ENCODE measurements around the gene IQSEC1. TPM values are rescaled to one million over a fixed set of nuclear protein-coding genes. Genes with fewer than 3 reads are reported as not detected.

Gene IQSEC1
- total and polyA plus RNA-seq, 2 of the 8 experiments (the other 6 are each of a cell fraction or from before 2014, with no cell fraction given) = 6.8 to 28.8 TPM

DNA sequence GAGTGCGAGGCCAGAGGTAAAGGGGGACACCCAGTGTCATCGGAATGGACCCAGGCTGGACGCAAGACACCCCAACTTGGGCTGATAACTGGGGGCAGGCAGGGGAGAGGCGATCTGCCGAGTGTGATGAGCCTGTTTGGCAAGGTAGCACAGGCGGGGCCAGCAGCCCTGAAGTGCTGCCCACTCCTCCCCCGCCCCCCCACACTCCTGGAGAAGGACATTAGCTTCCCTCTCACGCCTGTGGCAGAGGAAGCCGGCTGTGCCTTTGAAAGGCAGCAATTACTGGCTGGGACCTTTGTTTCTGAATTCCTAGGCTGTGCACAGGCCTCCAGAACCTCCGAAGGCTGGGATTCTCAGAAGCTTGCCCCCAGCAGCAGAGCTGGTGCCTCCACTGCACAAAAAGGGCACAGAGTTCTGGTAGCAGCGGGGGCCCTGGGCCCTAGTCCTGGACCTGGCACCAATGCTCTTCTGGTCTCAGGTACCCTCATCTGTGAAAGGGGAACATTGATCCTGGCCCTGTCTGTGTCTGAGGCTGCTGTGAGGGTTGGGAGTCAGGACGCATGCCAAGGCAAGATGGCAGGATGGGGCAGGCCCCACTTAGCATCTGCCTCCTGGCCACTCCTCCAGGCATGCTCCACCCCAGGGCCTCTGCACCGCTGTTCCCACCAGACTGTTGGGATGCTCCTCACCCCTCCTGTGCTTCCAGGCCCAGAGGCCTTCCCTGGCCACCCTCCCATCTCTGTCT is 28.6 kb downstream of the IQSEC1 start:
- Histone ChIP-seq H2AFZ (ENCODE audit: low read length) (no peak overlapping the region), H3K36me3 (ENCODE audit: control insufficient read depth in 2 of 4, insufficient read depth in 4 of 4, low read length in 3 of 4) (no peaks in the 10 kb centered on the region), H3K79me1 (ENCODE audit: low read depth, low read length) (no peaks in the 10 kb centered on the region), H3K9me3 (ENCODE audit: insufficient read depth in 2 of 2, low read depth in 1 of 2, low read length in 1 of 2) (no peaks in the 10 kb centered on the region), H2BK15ac (ENCODE audit: low read length) (no peak overlapping the region), H3K23me2 (ENCODE audit: low read depth, low read length) (no peaks in the 10 kb centered on the region), H3K4ac (replicated peaks; ENCODE audit: insufficient read length, low read depth, low read length) (no peak overlapping the region), H3K4me1 (replicated peaks in 1 of 4; ENCODE audit: control insufficient read depth in 3 of 4, insufficient read depth in 4 of 4, low read length in 3 of 4) (peaks cover 0 to 8% (median 3%) of the 10 kb centered on the region in 4 experiments; a peak in 2 of 7 replicates), H2AK5ac (ENCODE audit: low read depth, low read length) (no peak overlapping the region), H3K27ac (ENCODE audit: low read depth, low read length) (no peak overlapping the region), H2BK12ac (ENCODE audit: low read depth, low read length) (no peak overlapping the region), H2BK120ac (replicated peaks; ENCODE audit: low read depth, low read length) (no peak overlapping the region), H4K20me1 (replicated peaks in 1 of 2; ENCODE audit: control insufficient read depth in 1 of 2, insufficient read depth in 2 of 2, low read length in 2 of 2) (no peaks in the 10 kb centered on the region), H3K27me3 (replicated peaks in 1 of 4; ENCODE audit: control insufficient read depth in 3 of 4, extremely low read depth in 1 of 4, insufficient read depth in 3 of 4, low read length in 3 of 4) (0 out of 7 replicates have a peak, but pooled peaks cover 0 to 2% (median 0%) of the 10 kb centered on the region in 4 experiments), H3K4me3 (ENCODE audit: extremely low read depth in 1 of 4, insufficient read depth in 2 of 4, low read depth in 3 of 4, low read length in 4 of 4) (no peak overlapping the region), H3K14ac (ENCODE audit: insufficient read length) (no peak overlapping the region), H3K9ac (replicated peaks in 1 of 4; ENCODE audit: extremely low read depth in 1 of 4, low read depth in 3 of 4, low read length in 3 of 4) (no peak overlapping the region), H3K23ac (ENCODE audit: insufficient read length) (no peak overlapping the region), H2BK5ac (ENCODE audit: low read depth, low read length) (no peak overlapping the region), H3K56ac (replicated peaks; ENCODE audit: insufficient read length, low read depth, low read length) (no peak overlapping the region), H4K8ac (ENCODE audit: extremely low read depth, insufficient read depth, low read length) (no peak overlapping the region), H2BK20ac (ENCODE audit: low read length) (no peak overlapping the region), H3K79me2 (ENCODE audit: control insufficient read depth in 1 of 2, insufficient read depth in 2 of 2, low read length in 2 of 2) (no peaks in the 10 kb centered on the region), H4K91ac (replicated peaks; ENCODE audit: insufficient read length, low read length) (no peak overlapping the region), H3K18ac (ENCODE audit: extremely low read depth, low read length) (no peak overlapping the region), H4K5ac (ENCODE audit: insufficient read length, low read depth, low read length) (no peak overlapping the region), H3K4me2 (ENCODE audit: insufficient read depth in 1 of 2, low read depth in 2 of 2, low read length in 2 of 2) (no peak overlapping the region)
- ChIA-PET POLR2A (ENCODE audit: partially characterized antibody) (no interaction called here), CTCF (ENCODE audit: partially characterized antibody) (interaction anchor here (0.6 to 7.3 kb wide), 5 partner anchors 13 to 82 kb away, joined by 3 to 42 read pairs (median 3); no protein-coding TSS in a partner anchor)
- FAIRE-seq (no peak), DNase-seq (ENCODE audit: low read depth in 1 of 2, low spot score in 2 of 2) (no peak)
- 90% methylated on average over 13 of the region's 13 CpGs; no CpG with 5 or more reads in 1 of the 2 experiments for WGBS, 2 experiments (ENCODE audit: extremely low coverage in 1 of 2, insufficient coverage in 1 of 2, insufficient read length in 1 of 2, insufficient replicate concordance in 2 of 2, low coverage in 1 of 2, low lambda C conversion rate in 2 of 2, missing lambda C conversion rate in 1 of 2)
- TF ChIP-seq CBX8 (IDR thresholded peaks at IDR 0.05; ENCODE audit: borderline replicate concordance, low read depth, low read length) (no peak), CBX5 (IDR thresholded peaks at IDR 0.05; ENCODE audit: low read depth, low read length) (no peak)
